ENCODE results near the gene MACROD2.
"Not testable (repeated sequence)": the region's sequence is repeated elsewhere in the genome, so short reads cannot be mapped to it uniquely, and the experiment has no call there.

The MACROD2 gene

GRCh38 chr20:15155848-15156401 is 1160.6 kb downstream of the MACROD2 start:
- no peak for DNase-seq

GRCh38 chr20:15158533-15158932 is 1163.2 kb downstream of the MACROD2 start:
- no peak for DNase-seq

GRCh38 chr20:15162079-15162647 is 1166.8 kb downstream of the MACROD2 start:
- no peak for DNase-seq

GRCh38 chr20:15163632-15164031 is 1168.3 kb downstream of the MACROD2 start:
- DNase-seq: no peak

GRCh38 chr20:15164726-15165125 is 1169.4 kb downstream of the MACROD2 start:
- no peak for DNase-seq

- no peak for DNase-seq
These were observed 1171.4 kb downstream of the MACROD2 start for GRCh38 chr20:15166744-15167143.

- no peak for DNase-seq
These were observed 1175.7 kb downstream of the MACROD2 start for GRCh38 chr20:15171016-15171415.

GRCh38 chr20:15176929-15177328 is 1181.6 kb downstream of the MACROD2 start:
- DNase-seq: no peak

GRCh38 chr20:15178581-15178980 is 1183.3 kb downstream of the MACROD2 start:
- no peak for DNase-seq

GRCh38 chr20:15179381-15179780 is 1184.1 kb downstream of the MACROD2 start:
- DNase-seq: no peak

- no peak for DNase-seq
These were observed 1184.5 kb downstream of the MACROD2 start for GRCh38 chr20:15179781-15180180.

GRCh38 chr20:15185322-15185721 is 1190.0 kb downstream of the MACROD2 start:
- DNase-seq: no peak

GRCh38 chr20:15185913-15186312 is 1190.6 kb downstream of the MACROD2 start:
- DNase-seq: no peak

- no peak for DNase-seq
These were observed 1192.3 kb downstream of the MACROD2 start for GRCh38 chr20:15187612-15188011.

- DNase-seq: no peak
These were observed 1193.1 kb downstream of the MACROD2 start for GRCh38 chr20:15188415-15188814.

GRCh38 chr20:15191082-15191723 is 1195.9 kb downstream of the MACROD2 start:
- DNase-seq: no peak

- DNase-seq: no peak
These were observed 1200.1 kb downstream of the MACROD2 start for GRCh38 chr20:15195378-15195777.

- DNase-seq: no peak
These were observed 1201.4 kb downstream of the MACROD2 start for GRCh38 chr20:15196547-15197255.

GRCh38 chr20:15198017-15198416 is 1202.7 kb downstream of the MACROD2 start:
- not testable (repeated sequence) for DNase-seq

- no peak for DNase-seq
These were observed 1204.4 kb downstream of the MACROD2 start for GRCh38 chr20:15199698-15200097.

GRCh38 chr20:15200147-15200565 is 1204.8 kb downstream of the MACROD2 start:
- DNase-seq: no peak

- DNase-seq: no peak
These were observed 1206.3 kb downstream of the MACROD2 start for GRCh38 chr20:15201602-15202001.

GRCh38 chr20:15204234-15204633 is 1208.9 kb downstream of the MACROD2 start:
- DNase-seq: no peak

- no peak for DNase-seq
These were observed 1209.7 kb downstream of the MACROD2 start for GRCh38 chr20:15205028-15205427.

Data from right forelimb (tissue), 1 donor.